Fibroblast of lung (primary cell): ENCODE measurements around the gene TBC1D8. TPM values are rescaled to one million over a fixed set of nuclear protein-coding genes. Genes with fewer than 3 reads are reported as not detected.

Experiments
- DNase-seq, 2 donors: peaks; one replicate each; pipeline versions ENCODE4 v3.0.0 to v3.0.0-alpha.2; 2010; ENCODE audit warnings: low read depth in 2 of 2
- H2AFZ ChIP-seq: 2 replicates; pipeline ENCODE4 v1.5.1; 2012; ENCODE audit warnings: low read length, control low read depth, inconsistent platforms
- H3K27ac ChIP-seq: 2 replicates; pipeline ENCODE4 v1.5.1; 2011; ENCODE audit warnings: low read length, control low read depth; ENCODE audit not compliant: insufficient read depth
- H3K27me3 ChIP-seq: 2 replicates; pipeline ENCODE4 v1.5.1; 2011; ENCODE audit warnings: mild to moderate bottlenecking, low read length; ENCODE audit not compliant: control insufficient read depth, insufficient read depth
- H3K36me3 ChIP-seq: 2 replicates; pipeline ENCODE4 v1.5.1; 2011; ENCODE audit warnings: low read length; ENCODE audit not compliant: control insufficient read depth, insufficient read depth
- H3K4me1 ChIP-seq: 2 replicates; pipeline ENCODE4 v1.5.1; 2011; ENCODE audit warnings: low read length; ENCODE audit not compliant: control insufficient read depth, insufficient read depth; ENCODE audit errors: extremely low read depth
- H3K4me2 ChIP-seq: 2 replicates; pipeline ENCODE4 v1.5.1; 2011; ENCODE audit warnings: low read length, control low read depth; ENCODE audit not compliant: insufficient read depth; ENCODE audit errors: extremely low read depth
- H3K4me3 ChIP-seq, 4 experiments: fragments of 200-600 bp in 1 of 4; sonication (generic) in 1 of 4; replicated peaks in 1 of 4; 2 replicates each; pipeline ENCODE4 v1.5.1; 2011 to 2016; ENCODE audit warnings: low read length in 4 of 4, low read depth in 3 of 4, mild to moderate bottlenecking in 3 of 4, control low read depth in 2 of 4, inconsistent platforms in 1 of 4, mixed read lengths in 1 of 4; ENCODE audit not compliant: insufficient read depth in 1 of 4; ENCODE audit errors: control extremely low read depth in 1 of 4
- H3K79me2 ChIP-seq: 2 replicates; pipeline ENCODE4 v1.5.1; 2012; ENCODE audit warnings: mild to moderate bottlenecking, low read length, inconsistent platforms; ENCODE audit not compliant: control insufficient read depth, insufficient read depth
- H3K9ac ChIP-seq: 2 replicates; pipeline ENCODE4 v1.5.1; 2011; ENCODE audit warnings: mild to moderate bottlenecking, low read length, control low read depth; ENCODE audit not compliant: insufficient read depth
- H3K9me3 ChIP-seq: 2 replicates; pipeline ENCODE4 v1.5.1; 2012; ENCODE audit warnings: low read depth, low read length; ENCODE audit not compliant: control insufficient read depth, insufficient read depth
- H4K20me1 ChIP-seq: 2 replicates; pipeline ENCODE4 v1.5.1; 2011; ENCODE audit warnings: low read length; ENCODE audit not compliant: control insufficient read depth, insufficient read depth; ENCODE audit errors: extremely low read depth
- CTCF ChIP-seq, 2 donors: IDR thresholded peaks in 1 of 2; conservative IDR thresholded peaks in 1 of 2; 1 replicate in 1 of 2; 2 replicates in 1 of 2; pipeline ENCODE4 v1.5.1; 2011 to 2012; ENCODE audit warnings: low read length in 2 of 2, control low read depth in 1 of 2, inconsistent platforms in 1 of 2, low read depth in 1 of 2, mild to moderate bottlenecking in 1 of 2
- EZH2 ChIP-seq: IDR thresholded peaks from 2 replicates; pipeline ENCODE4 v1.5.1; 2012; ENCODE audit warnings: low read length, control low read depth, mild to moderate bottlenecking; ENCODE audit errors: missing control alignments
- polyA plus RNA-seq, 2 donors: library from polyadenylated mRNA; depleted of rRNA in 1 of 2; stranded (reverse) in 1 of 2; unstranded in 1 of 2; fragments of >200 nt; gene quantifications; 2 replicates each; pipeline ENCODE4 v1.2.1, GENCODE V29; 2011 to 2012; ENCODE audit warnings: missing spikeins in 1 of 2
- total RNA-seq: library from RNA; depleted of rRNA; stranded (reverse); fragments of >200 nt; gene quantifications from 2 replicates; pipeline ENCODE4 v1.2.1, GENCODE V29; 2014

The TBC1D8 gene
- total and polyA plus RNA-seq, 2 donors (not counting 1 experiment from before 2014, with no cell fraction given): 3.8 to 5.4 TPM

GRCh38 chr2:100983684-100984310, 167.4 kb downstream of the TBC1D8 start:
- DNase-seq: peak in 1 of 2 donors; percentile 15
- no peaks in the 10 kb centered on the region for H3K9me3 ChIP-seq
- H3K27ac ChIP-seq: no peak overlapping the region
- H3K4me1 ChIP-seq: peaks cover under 1% of the 10 kb centered on the region
- H2AFZ ChIP-seq: no peak overlapping the region
- H3K4me3 ChIP-seq: no peak overlapping the region
- H3K4me2 ChIP-seq: no peak overlapping the region
- no peaks in the 10 kb centered on the region for H3K36me3 ChIP-seq
- H3K27me3 ChIP-seq: no peaks in the 10 kb centered on the region
- no peaks in the 10 kb centered on the region for H3K79me2 ChIP-seq
- H3K9ac ChIP-seq: no peak overlapping the region
- TF ChIP-seq CTCF (conservative IDR thresholded peaks at IDR 0.05 in 1 of 2, IDR thresholded peaks at IDR 0.05 in 1 of 2; ENCODE audit: low read depth in 1 of 2, low read length in 2 of 2) (no peak), EZH2 (no peak)
- H4K20me1 ChIP-seq: no peaks in the 10 kb centered on the region

GRCh38 chr2:100983201-100983600, 168.0 kb downstream of the TBC1D8 start:
- no peak overlapping the region for H3K27ac ChIP-seq
- no peak for TF ChIP-seq EZH2
- TF ChIP-seq CTCF (conservative IDR thresholded peaks at IDR 0.05 in 1 of 2, IDR thresholded peaks at IDR 0.05 in 1 of 2; ENCODE audit: low read depth in 1 of 2, low read length in 2 of 2): no peak
- H3K4me1 ChIP-seq: peaks cover 4% of the 10 kb centered on the region
- H3K4me3 ChIP-seq: no peak overlapping the region
- no peak for DNase-seq
- no peak overlapping the region for H3K9ac ChIP-seq
- H3K9me3 ChIP-seq: no peaks in the 10 kb centered on the region
- no peaks in the 10 kb centered on the region for H3K27me3 ChIP-seq
- H3K4me2 ChIP-seq: no peak overlapping the region
- no peaks in the 10 kb centered on the region for H4K20me1 ChIP-seq
- H3K79me2 ChIP-seq: no peaks in the 10 kb centered on the region
- H2AFZ ChIP-seq: no peak overlapping the region
- H3K36me3 ChIP-seq: no peaks in the 10 kb centered on the region

GRCh38 chr2:100982431-100982861, 168.7 kb downstream of the TBC1D8 start:
- Histone ChIP-seq H3K4me1 (peaks cover 4% of the 10 kb centered on the region), H3K79me2 (no peaks in the 10 kb centered on the region), H3K36me3 (no peaks in the 10 kb centered on the region), H3K4me2 (no peak overlapping the region), H3K4me3 (no peak overlapping the region), H2AFZ (no peak overlapping the region), H3K27me3 (no peaks in the 10 kb centered on the region), H3K27ac (no peak overlapping the region), H4K20me1 (no peaks in the 10 kb centered on the region), H3K9ac (no peak overlapping the region), H3K9me3 (no peaks in the 10 kb centered on the region)
- TF ChIP-seq CTCF (conservative IDR thresholded peaks at IDR 0.05 in 1 of 2, IDR thresholded peaks at IDR 0.05 in 1 of 2; ENCODE audit: low read depth in 1 of 2, low read length in 2 of 2) (no peak), EZH2 (no peak)
- DNase-seq: no peak
